ENCODE measurements around the gene SLC16A10. TPM values are rescaled to one million over a fixed set of nuclear protein-coding genes. Genes with fewer than 3 reads are reported as not detected.

Gene SLC16A10
- total and polyA plus RNA-seq, 2 donors (not counting 3 experiments of a cell fraction or from before 2014, with no cell fraction given) = not detected

GRCh38 chr6:111228094-111228493 lies 140.8 kb downstream of the SLC16A10 start:
- DNase-seq (ENCODE audit: low read depth, low spot score) (no peak), FAIRE-seq (no peak)
- Histone ChIP-seq H3K9me3 (replicated peaks; ENCODE audit: control insufficient read depth, insufficient read depth, low read length) (no peaks in the 10 kb centered on the region), H3K27ac (ENCODE audit: insufficient read depth, low read depth, low read length) (no peak overlapping the region), H3K79me2 (ENCODE audit: control insufficient read depth, insufficient read depth, low read length) (no peaks in the 10 kb centered on the region), H3K4me3 (replicated peaks in 1 of 3; ENCODE audit: insufficient read depth in 1 of 3, low read depth in 1 of 3, low read length in 3 of 3) (no peak overlapping the region), H3K4me2 (ENCODE audit: insufficient read depth, low read length) (no peak overlapping the region), H2AFZ (ENCODE audit: low read depth, low read length) (no peak overlapping the region), H3K9ac (replicated peaks; ENCODE audit: extremely low read depth, insufficient read depth, low read length) (no peak overlapping the region), H3K4me1 (ENCODE audit: control insufficient read depth, extremely low read depth, insufficient read depth, low read length) (no peaks in the 10 kb centered on the region), H3K27me3 (ENCODE audit: control insufficient read depth in 2 of 2, insufficient read depth in 2 of 2, low read length in 2 of 2) (peaks cover 0 to 2% of the 10 kb centered on the region in 2 experiments), H3K36me3 (ENCODE audit: control insufficient read depth in 2 of 2, extremely low read depth in 1 of 2, insufficient read depth in 2 of 2, low read length in 2 of 2) (no peaks in the 10 kb centered on the region), H3K9me1 (replicated peaks; ENCODE audit: control insufficient read depth, extremely low read depth, insufficient read depth, low read length) (no peaks in the 10 kb centered on the region), H4K20me1 (replicated peaks; ENCODE audit: control insufficient read depth, extremely low read depth, insufficient read depth, low read length) (no peaks in the 10 kb centered on the region)
- dilution Hi-C loops (cut with MboI; ENCODE audit: extremely low pct_ligation_motif_present, low sequenced_read_pairs) = no loop called here
- CTCF ChIA-PET = interaction anchor here (1.8 kb wide), 1 partner anchor 18 kb away, joined by 9 read pairs; no protein-coding TSS in a partner anchor
- intact Hi-C loops (cut with micrococcal nuclease) = no loop called here
- POLR2A ChIA-PET = no interaction called here
- TF ChIP-seq FOS (IDR thresholded peaks at IDR 0.05; ENCODE audit: borderline replicate concordance, insufficient read depth, low read length) = no peak
- no peak for TF ChIP-seq GATA2 (IDR thresholded peaks at IDR 0.05; ENCODE audit: insufficient read depth, insufficient read length, low read depth, low read length)
- no peak for TF ChIP-seq MYC (IDR thresholded peaks at IDR 0.05; ENCODE audit: low read depth, low read length)
- no peak for TF ChIP-seq POLR2AphosphoS5 (IDR thresholded peaks at IDR 0.05; ENCODE audit: insufficient read depth, low read depth, low read length)
- no peak for TF ChIP-seq CTCF (IDR thresholded peaks at IDR 0.05; ENCODE audit: extremely low read depth in 1 of 2, insufficient read depth in 1 of 2, low read depth in 1 of 2, low read length in 2 of 2)
- TF ChIP-seq MAX (IDR thresholded peaks at IDR 0.05; ENCODE audit: insufficient read depth, insufficient read length) = no peak
- TF ChIP-seq EZH2 (IDR thresholded peaks at IDR 0.05; ENCODE audit: borderline replicate concordance, low read depth, low read length, severe bottlenecking) = no peak
- TF ChIP-seq POLR2A (IDR thresholded peaks at IDR 0.05; ENCODE audit: low read depth, low read length) = no peak
- no peak for TF ChIP-seq JUN (IDR thresholded peaks at IDR 0.05; ENCODE audit: borderline replicate concordance, insufficient read depth, insufficient read length, low read depth)
- BruUV-seq (replicated peaks) = no TSS peak

All from endothelial cell of umbilical vein (primary cell).